GM12892 (cell line): Measurements from ENCODE around the gene CSAG1.
"Not testable (repeated sequence)": the region's sequence is repeated elsewhere in the genome, so short reads cannot be mapped to it uniquely, and the experiment has no call there.

Experiments
- POLR2A ChIP-seq: IDR thresholded peaks from 2 replicates; pipeline ENCODE4 v1.6.1; 2011; ENCODE audit warnings: low read depth, low read length, control low read depth
- TAF1 ChIP-seq: IDR thresholded peaks from 2 replicates; pipeline ENCODE4 v1.6.1; 2011; ENCODE audit warnings: low read depth, mild to moderate bottlenecking, control low read depth, low read length, borderline replicate concordance

DNA sequence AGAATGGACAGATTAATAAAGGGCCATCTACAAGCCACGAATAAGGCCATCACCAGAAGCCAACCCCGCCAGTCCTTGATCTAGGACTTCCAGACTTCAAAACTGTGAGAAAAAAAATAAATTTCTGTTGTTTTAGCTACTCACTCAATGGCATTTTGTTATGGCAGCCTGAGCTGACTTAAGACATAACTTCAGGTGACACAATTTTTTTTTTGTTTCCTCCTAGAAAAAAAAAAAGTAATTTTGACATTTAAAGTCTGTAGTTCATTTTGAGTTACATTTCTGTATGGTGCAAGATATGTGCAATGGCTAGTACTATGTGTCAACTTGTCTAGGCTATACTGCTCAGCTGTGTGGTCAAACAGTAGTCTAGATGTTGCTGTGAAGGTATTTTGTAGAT is 25.4 kb upstream of the CSAG1 start, which contains the start of gene CSAG3:
- not testable (repeated sequence) for TF ChIP-seq POLR2A, TAF1
